SK-N-SH (cell line): ENCODE measurements around the gene HSFX3.
"Not testable (repeated sequence)": the region's sequence is repeated elsewhere in the genome, so short reads cannot be mapped to it uniquely, and the experiment has no call there.

Experiments
- CHD2 ChIP-seq: fragments of 150-350 bp; IDR thresholded peaks from 2 replicates; pipeline ENCODE4 v1.6.1; 2018; ENCODE audit warnings: low read length; ENCODE audit not compliant: partially characterized antibody
- CTCF ChIP-seq: fragments of 200-600 bp; sonication (generic); IDR thresholded peaks from 2 replicates; pipeline ENCODE4 v1.6.1; 2017; ENCODE audit warnings: antibody characterized with exemption, mild to moderate bottlenecking, moderate library complexity
- EP300 ChIP-seq, 2 experiments: IDR thresholded peaks; 2 replicates each; pipeline versions ENCODE4 v1.4.0 to v1.6.1; 2012; ENCODE audit warnings: borderline replicate concordance in 1 of 2, low read depth in 1 of 2, low read length in 1 of 2
- EZH2phosphoT487 ChIP-seq: fragments of 200-600 bp; sonication (generic); IDR thresholded peaks from 2 replicates; pipeline ENCODE4 v1.6.1; 2017; ENCODE audit warnings: low read depth, mixed run types, mild to moderate bottlenecking, antibody characterized with exemption, moderate library complexity, borderline replicate concordance
- IRF3 ChIP-seq: fragments of 150-350 bp; IDR thresholded peaks from 2 replicates; pipeline ENCODE4 v1.6.1; 2016; ENCODE audit warnings: mild to moderate bottlenecking, low read depth, low read length
- POLR2AphosphoS5 ChIP-seq: IDR thresholded peaks from 2 replicates; pipeline ENCODE4 v1.6.1; 2012; ENCODE audit warnings: low read depth, low read length
- RAD21 ChIP-seq: IDR thresholded peaks from 2 replicates; pipeline ENCODE4 v1.6.1; 2012; ENCODE audit warnings: mild to moderate bottlenecking, low read length
- RCOR1 ChIP-seq: fragments of 150-350 bp; IDR thresholded peaks from 2 replicates; pipeline ENCODE4 v1.6.1; 2017; ENCODE audit warnings: antibody characterized with exemption, low read length
- REST ChIP-seq: IDR thresholded peaks from 2 replicates; pipeline ENCODE4 v1.6.1; 2012; ENCODE audit warnings: mild to moderate bottlenecking, low read depth, low read length, moderate library complexity
- RFX5 ChIP-seq: IDR thresholded peaks from 2 replicates; pipeline ENCODE4 v1.6.1; 2012; ENCODE audit warnings: mild to moderate bottlenecking, improper control_type of control experiment, low read length
- SIN3A ChIP-seq: IDR thresholded peaks from 2 replicates; pipeline ENCODE4 v1.6.1; 2012; ENCODE audit warnings: low read depth, mild to moderate bottlenecking, low read length, moderate library complexity, borderline replicate concordance
- TCF12 ChIP-seq: IDR thresholded peaks from 2 replicates; pipeline ENCODE4 v1.4.0; 2012
- USF2 ChIP-seq: fragments of 150-350 bp; IDR thresholded peaks from 2 replicates; pipeline ENCODE4 v1.6.1; 2017; ENCODE audit warnings: antibody characterized with exemption, low read length, low read depth, borderline replicate concordance
- ZBTB33 ChIP-seq: IDR thresholded peaks from 2 replicates; pipeline ENCODE4 v1.4.0; 2012; ENCODE audit warnings: low read depth, borderline replicate concordance

- not testable (repeated sequence) for TF ChIP-seq REST; CTCF; EZH2phosphoT487; ZBTB33; RCOR1; EP300 (IDR thresholded peaks at IDR 0.05; ENCODE audit: borderline replicate concordance in 1 of 2, low read depth in 1 of 2, low read length in 1 of 2); POLR2AphosphoS5; SIN3A; RFX5; RAD21; TCF12; IRF3; CHD2; USF2
These were observed 45.5 kb upstream of the HSFX3 start, which contains the start of gene HSFX2 for GRCh38 chrX:149595214-149595613.
